ENCODE results near the gene CDK14.
"Not testable (repeated sequence)": the region's sequence is repeated elsewhere in the genome, so short reads cannot be mapped to it uniquely, and the experiment has no call there.

CDK14 gene

GRCh38 chr7:90792301-90792700 lies 196.2 kb downstream of the CDK14 start:
- Histone ChIP-seq H3K79me2 (ENCODE audit: control insufficient read depth, insufficient read depth, low read length, poor library complexity) (no peaks in the 10 kb centered on the region), H3K9me3 (ENCODE audit: insufficient read depth, low read depth, low read length) (no peaks in the 10 kb centered on the region), H4K8ac (ENCODE audit: low read depth, low read length) (no peak overlapping the region), H3K79me1 (ENCODE audit: low read length) (no peaks in the 10 kb centered on the region), H3K4me2 (ENCODE audit: low read length) (no peak overlapping the region), H3K23ac (ENCODE audit: low read length) (no peak overlapping the region), H4K91ac (ENCODE audit: low read depth, low read length) (no peak overlapping the region), H3K36me3 (ENCODE audit: control insufficient read depth in 1 of 2, insufficient read depth in 2 of 2, low read length in 2 of 2) (no peaks in the 10 kb centered on the region), H3K4me3 (ENCODE audit: low read depth, low read length) (no peak overlapping the region), H3K27ac (ENCODE audit: low read depth, low read length) (no peak overlapping the region), H3K27me3 (ENCODE audit: insufficient read depth, low read length) (no peaks in the 10 kb centered on the region), H3K9ac (ENCODE audit: low read length) (no peak overlapping the region), H2AFZ (ENCODE audit: insufficient read depth, low read length, poor library complexity) (no peak overlapping the region), H2AK5ac (ENCODE audit: low read length) (no peak overlapping the region), H3K18ac (ENCODE audit: low read length) (no peak overlapping the region), H3K4ac (ENCODE audit: low read depth, low read length) (no peak overlapping the region), H2BK12ac (ENCODE audit: low read length) (no peak overlapping the region), H3K14ac (ENCODE audit: low read length) (no peak overlapping the region), H4K12ac (ENCODE audit: low read depth, low read length) (no peak overlapping the region), H3K4me1 (ENCODE audit: control insufficient read depth in 1 of 2, insufficient read depth in 2 of 2, low read length in 2 of 2) (no peaks in the 10 kb centered on the region), H2BK5ac (ENCODE audit: low read depth, low read length, poor library complexity) (no peak overlapping the region), H2BK120ac (ENCODE audit: insufficient read depth, low read length, poor library complexity) (no peak overlapping the region)
- WGBS (ENCODE audit: extremely low coverage, insufficient coverage, insufficient read length): no CpG with 5 or more reads among the region's 1 CpG
- no peak for DNase-seq

GRCh38 chr7:90794234-90794633 lies 198.1 kb downstream of the CDK14 start:
- H3K4ac ChIP-seq (ENCODE audit: low read depth, low read length); H3K36me3 ChIP-seq (ENCODE audit: control insufficient read depth in 1 of 2, insufficient read depth in 2 of 2, low read length in 2 of 2); H2BK120ac ChIP-seq (ENCODE audit: insufficient read depth, low read length, poor library complexity); H3K79me2 ChIP-seq (ENCODE audit: control insufficient read depth, insufficient read depth, low read length, poor library complexity); H2AK5ac ChIP-seq (ENCODE audit: low read length); H3K23ac ChIP-seq (ENCODE audit: low read length); H3K79me1 ChIP-seq (ENCODE audit: low read length); H2BK12ac ChIP-seq (ENCODE audit: low read length); H3K9ac ChIP-seq (ENCODE audit: low read length); H3K14ac ChIP-seq (ENCODE audit: low read length); H3K9me3 ChIP-seq (ENCODE audit: insufficient read depth, low read depth, low read length); H3K4me1 ChIP-seq (ENCODE audit: control insufficient read depth in 1 of 2, insufficient read depth in 2 of 2, low read length in 2 of 2); H3K4me2 ChIP-seq (ENCODE audit: low read length); H4K8ac ChIP-seq (ENCODE audit: low read depth, low read length); H3K4me3 ChIP-seq (ENCODE audit: low read depth, low read length); DNase-seq; H3K18ac ChIP-seq (ENCODE audit: low read length); H2AFZ ChIP-seq (ENCODE audit: insufficient read depth, low read length, poor library complexity); H4K12ac ChIP-seq (ENCODE audit: low read depth, low read length); H3K27ac ChIP-seq (ENCODE audit: low read depth, low read length); H2BK5ac ChIP-seq (ENCODE audit: low read depth, low read length, poor library complexity); H3K27me3 ChIP-seq (ENCODE audit: insufficient read depth, low read length); H4K91ac ChIP-seq (ENCODE audit: low read depth, low read length): not testable (repeated sequence)
- no CpG with 5 or more reads among the region's 12 CpGs for WGBS (ENCODE audit: extremely low coverage, insufficient coverage, insufficient read length)

- no peak overlapping the region for H4K8ac ChIP-seq (ENCODE audit: low read depth, low read length)
- no peak overlapping the region for H2BK120ac ChIP-seq (ENCODE audit: insufficient read depth, low read length, poor library complexity)
- no peak overlapping the region for H2AK5ac ChIP-seq (ENCODE audit: low read length)
- H3K14ac ChIP-seq (ENCODE audit: low read length): no peak overlapping the region
- no peaks in the 10 kb centered on the region for H3K79me2 ChIP-seq (ENCODE audit: control insufficient read depth, insufficient read depth, low read length, poor library complexity)
- no CpG with 5 or more reads among the region's 2 CpGs for WGBS (ENCODE audit: extremely low coverage, insufficient coverage, insufficient read length)
- H3K27me3 ChIP-seq (ENCODE audit: insufficient read depth, low read length): no peaks in the 10 kb centered on the region
- H3K9me3 ChIP-seq (ENCODE audit: insufficient read depth, low read depth, low read length): no peaks in the 10 kb centered on the region
- H3K9ac ChIP-seq (ENCODE audit: low read length): no peak overlapping the region
- H3K4me2 ChIP-seq (ENCODE audit: low read length): no peak overlapping the region
- no peak overlapping the region for H2BK5ac ChIP-seq (ENCODE audit: low read depth, low read length, poor library complexity)
- H4K12ac ChIP-seq (ENCODE audit: low read depth, low read length): no peak overlapping the region
- H4K91ac ChIP-seq (ENCODE audit: low read depth, low read length): no peak overlapping the region
- no peak overlapping the region for H3K4me3 ChIP-seq (ENCODE audit: low read depth, low read length)
- H3K23ac ChIP-seq (ENCODE audit: low read length): no peak overlapping the region
- H2AFZ ChIP-seq (ENCODE audit: insufficient read depth, low read length, poor library complexity): no peak overlapping the region
- no peak for DNase-seq
- no peak overlapping the region for H2BK12ac ChIP-seq (ENCODE audit: low read length)
- no peak overlapping the region for H3K27ac ChIP-seq (ENCODE audit: low read depth, low read length)
- no peak overlapping the region for H3K18ac ChIP-seq (ENCODE audit: low read length)
- no peaks in the 10 kb centered on the region for H3K36me3 ChIP-seq (ENCODE audit: control insufficient read depth in 1 of 2, insufficient read depth in 2 of 2, low read length in 2 of 2)
- no peaks in the 10 kb centered on the region for H3K79me1 ChIP-seq (ENCODE audit: low read length)
- no peaks in the 10 kb centered on the region for H3K4me1 ChIP-seq (ENCODE audit: control insufficient read depth in 1 of 2, insufficient read depth in 2 of 2, low read length in 2 of 2)
- no peak overlapping the region for H3K4ac ChIP-seq (ENCODE audit: low read depth, low read length)
Measured at GRCh38 chr7:90797596-90797995, 201.5 kb downstream of the CDK14 start.

- Histone ChIP-seq H2AK5ac (ENCODE audit: low read length) (no peak overlapping the region), H3K9me3 (ENCODE audit: insufficient read depth, low read depth, low read length) (no peaks in the 10 kb centered on the region), H3K27me3 (ENCODE audit: insufficient read depth, low read length) (no peaks in the 10 kb centered on the region), H3K23ac (ENCODE audit: low read length) (no peak overlapping the region), H3K4ac (ENCODE audit: low read depth, low read length) (no peak overlapping the region), H3K14ac (ENCODE audit: low read length) (no peak overlapping the region), H2BK5ac (ENCODE audit: low read depth, low read length, poor library complexity) (no peak overlapping the region), H3K79me1 (ENCODE audit: low read length) (no peaks in the 10 kb centered on the region), H4K91ac (ENCODE audit: low read depth, low read length) (no peak overlapping the region), H3K79me2 (ENCODE audit: control insufficient read depth, insufficient read depth, low read length, poor library complexity) (no peaks in the 10 kb centered on the region), H3K9ac (ENCODE audit: low read length) (no peak overlapping the region), H3K36me3 (ENCODE audit: control insufficient read depth in 1 of 2, insufficient read depth in 2 of 2, low read length in 2 of 2) (no peaks in the 10 kb centered on the region), H3K4me3 (ENCODE audit: low read depth, low read length) (no peak overlapping the region), H3K18ac (ENCODE audit: low read length) (no peak overlapping the region), H2AFZ (ENCODE audit: insufficient read depth, low read length, poor library complexity) (no peak overlapping the region), H4K12ac (ENCODE audit: low read depth, low read length) (no peak overlapping the region), H2BK120ac (ENCODE audit: insufficient read depth, low read length, poor library complexity) (no peak overlapping the region), H3K4me2 (ENCODE audit: low read length) (no peak overlapping the region), H2BK12ac (ENCODE audit: low read length) (no peak overlapping the region), H3K27ac (ENCODE audit: low read depth, low read length) (no peak overlapping the region), H4K8ac (ENCODE audit: low read depth, low read length) (no peak overlapping the region), H3K4me1 (ENCODE audit: control insufficient read depth in 1 of 2, insufficient read depth in 2 of 2, low read length in 2 of 2) (no peaks in the 10 kb centered on the region)
- no CpG with 5 or more reads among the region's 1 CpG for WGBS (ENCODE audit: extremely low coverage, insufficient coverage, insufficient read length)
- no peak for DNase-seq
Measured at GRCh38 chr7:90804370-90804769, 208.2 kb downstream of the CDK14 start.
